Stimulated activated CD8-positive, alpha-beta memory T cell treated with anti-CD3 and anti-CD28 coated beads, Interleukin-7, amount 100 ng/mL, for 4 hours (primary cell): ENCODE results near the gene VSTM4.

ENCODE experiments used
- DNase-seq, 2 donors: peaks; one replicate each; pipeline ENCODE4 v3.0.0-alpha.2; 2020; ENCODE audit warnings: low read depth in 2 of 2

VSTM4 gene

GRCh38 chr10:49091450-49092210 is 23.7 kb downstream of the VSTM4 start:
- no peak for DNase-seq

- no peak for DNase-seq
Observed at GRCh38 chr10:49090696-49091380, 24.5 kb downstream of the VSTM4 start.

- no peak for DNase-seq
Observed at GRCh38 chr10:49090189-49090575, 25.1 kb downstream of the VSTM4 start.

GRCh38 chr10:49089557-49090188 is 25.6 kb downstream of the VSTM4 start:
- no peak for DNase-seq

GRCh38 chr10:49089152-49089551 is 26.2 kb downstream of the VSTM4 start:
- DNase-seq: no peak

- no peak for DNase-seq
Observed at GRCh38 chr10:49086889-49087288, 28.4 kb downstream of the VSTM4 start.

- no peak for DNase-seq
Observed at GRCh38 chr10:49083261-49083660, 32.1 kb downstream of the VSTM4 start.

- DNase-seq: no peak
Observed at GRCh38 chr10:49082766-49083165, 32.6 kb downstream of the VSTM4 start.

- no peak for DNase-seq
Observed at GRCh38 chr10:49081547-49082275, 33.6 kb downstream of the VSTM4 start.

GRCh38 chr10:49080965-49081364 is 34.4 kb downstream of the VSTM4 start:
- DNase-seq: no peak

GRCh38 chr10:49080071-49080470 is 35.3 kb downstream of the VSTM4 start:
- no peak for DNase-seq

- DNase-seq: no peak
Observed at GRCh38 chr10:49079499-49079898, 35.8 kb downstream of the VSTM4 start.

- DNase-seq: no peak
Observed at GRCh38 chr10:49079072-49079471, 36.2 kb downstream of the VSTM4 start.

GRCh38 chr10:49078433-49078832 is 36.9 kb downstream of the VSTM4 start:
- no peak for DNase-seq

GRCh38 chr10:49076741-49077521 is 38.4 kb downstream of the VSTM4 start:
- no peak for DNase-seq

GRCh38 chr10:49076319-49076718 is 39.0 kb downstream of the VSTM4 start:
- no peak for DNase-seq

GRCh38 chr10:49075743-49076142 is 39.6 kb downstream of the VSTM4 start:
- no peak for DNase-seq

- DNase-seq: no peak
Observed at GRCh38 chr10:49074836-49075682, 40.3 kb downstream of the VSTM4 start.

GRCh38 chr10:49072166-49072885 is 43.0 kb downstream of the VSTM4 start:
- DNase-seq: no peak
